ENCODE data around the gene IGF2BP1. TPM values are rescaled to one million over a fixed set of nuclear protein-coding genes. Genes with fewer than 3 reads are reported as not detected.

IGF2BP1 gene
- total and polyA plus RNA-seq, 7 donors, result 0.14 to 0.36 (median 0.20) TPM; not detected in 4

DNA sequence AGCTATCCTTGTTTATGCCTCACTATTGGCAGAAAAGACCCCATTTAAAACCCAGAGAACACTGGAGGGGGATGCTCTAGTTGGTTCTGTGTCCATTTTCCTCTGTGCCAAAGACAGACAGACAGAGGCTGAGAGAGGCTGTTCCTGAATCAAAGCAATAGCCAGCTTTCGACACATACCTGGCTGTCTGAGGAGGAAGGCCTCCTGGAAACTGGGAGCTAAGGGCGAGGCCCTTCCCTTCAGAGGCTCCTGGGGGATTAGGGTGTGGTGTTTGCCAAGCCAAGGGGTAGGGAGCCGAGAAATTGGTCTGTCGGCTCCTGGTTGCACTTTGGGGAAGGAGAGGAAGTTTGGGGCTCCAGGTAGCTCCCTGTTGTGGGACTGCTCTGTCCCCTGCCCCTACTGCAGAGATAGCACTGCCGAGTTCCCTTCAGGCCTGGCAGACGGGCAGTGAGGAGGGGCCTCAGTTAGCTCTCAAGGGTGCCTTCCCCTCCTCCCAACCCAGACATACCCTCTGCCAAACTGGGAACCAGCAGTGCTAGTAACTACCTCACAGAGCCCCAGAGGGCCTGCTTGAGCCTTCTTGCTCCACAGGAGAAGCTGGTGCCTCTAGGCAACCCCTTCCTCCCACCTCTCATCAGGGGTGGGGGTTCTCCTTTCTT is 56.1 kb downstream of the IGF2BP1 start:
- intact Hi-C loops (cut with DNase I), result no loop called here
- Histone ChIP-seq H3K36me3 (no peaks in the 10 kb centered on the region), H3K9me3 (no peaks in the 10 kb centered on the region), H3K27me3 (peaks cover 0 to 10% (median 0%) of the 10 kb centered on the region in 3 donors), H3K4me1 (no peaks in the 10 kb centered on the region), H3K27ac (no peak overlapping the region), H3K4me3 (no peak overlapping the region)
- whole genome bisulfite sequencing, 2 donors, result 24 to 71% methylated on average over 6 of the region's 6 CpGs
- DNase-seq, result no peak
- no peak for TF ChIP-seq POLR2AphosphoS5 (IDR thresholded peaks at IDR 0.05)
- TF ChIP-seq EP300 (IDR thresholded peaks at IDR 0.05), result no peak
- TF ChIP-seq CTCF (IDR thresholded peaks at IDR 0.05), result no peak
- TF ChIP-seq POLR2A (IDR thresholded peaks at IDR 0.05), result no peak

DNA sequence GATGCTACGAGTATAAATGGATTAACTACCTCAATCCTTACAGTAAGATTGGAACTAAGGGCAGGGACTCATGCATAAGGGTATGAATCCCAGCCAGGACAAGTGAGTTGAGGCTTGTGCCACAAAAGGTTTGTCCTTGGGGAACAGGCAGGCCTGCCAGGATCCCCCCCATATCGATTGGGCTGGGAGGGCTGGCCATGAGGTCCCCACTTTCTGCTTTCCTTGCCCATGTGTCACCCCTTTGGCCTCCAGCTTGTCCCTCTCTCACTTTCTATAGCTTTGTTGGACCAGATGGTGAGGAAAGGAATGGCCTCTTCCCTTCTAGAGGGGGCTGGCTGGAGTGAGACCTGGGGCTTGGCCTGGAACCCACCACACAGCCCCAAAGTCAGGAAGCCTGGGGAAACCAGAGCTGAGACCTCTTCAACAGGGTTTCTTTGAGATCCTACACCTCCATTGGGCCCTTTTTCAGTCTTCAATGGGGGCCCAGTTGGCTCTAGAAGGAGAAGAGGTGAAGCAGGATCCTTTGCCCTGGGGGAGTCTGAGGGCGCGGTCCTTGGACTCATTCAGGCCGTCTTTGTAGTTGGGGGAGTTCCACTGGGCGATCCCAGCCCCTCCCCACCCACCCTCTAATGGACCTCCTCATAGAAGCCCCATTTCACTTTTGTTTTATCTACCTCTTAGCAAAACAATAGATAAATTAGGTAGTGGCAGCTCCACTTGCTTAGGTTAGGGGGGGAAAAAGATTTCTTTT is 57.3 kb downstream of the IGF2BP1 start:
- intact Hi-C loops (cut with DNase I), result no loop called here
- H3K4me1 ChIP-seq, result no peaks in the 10 kb centered on the region
- 85 to 91% methylated on average over 6 of the region's 6 CpGs for WGBS, 2 donors
- no peak for DNase-seq
- no peak overlapping the region for H3K27ac ChIP-seq
- H3K9me3 ChIP-seq, result no peaks in the 10 kb centered on the region
- H3K4me3 ChIP-seq, result no peak overlapping the region
- TF ChIP-seq POLR2AphosphoS5 (IDR thresholded peaks at IDR 0.05) (no peak), POLR2A (IDR thresholded peaks at IDR 0.05) (no peak), EP300 (IDR thresholded peaks at IDR 0.05) (no peak), CTCF (IDR thresholded peaks at IDR 0.05) (no peak)
- H3K36me3 ChIP-seq, result no peaks in the 10 kb centered on the region
- peaks cover 0 to 17% (median 0%) of the 10 kb centered on the region in 3 donors for H3K27me3 ChIP-seq

GRCh38 chr17:49055181-49055927 is 58.2 kb downstream of the IGF2BP1 start:
- WGBS, 2 donors, result 74 to 78% methylated on average over 7 of the region's 7 CpGs

DNA sequence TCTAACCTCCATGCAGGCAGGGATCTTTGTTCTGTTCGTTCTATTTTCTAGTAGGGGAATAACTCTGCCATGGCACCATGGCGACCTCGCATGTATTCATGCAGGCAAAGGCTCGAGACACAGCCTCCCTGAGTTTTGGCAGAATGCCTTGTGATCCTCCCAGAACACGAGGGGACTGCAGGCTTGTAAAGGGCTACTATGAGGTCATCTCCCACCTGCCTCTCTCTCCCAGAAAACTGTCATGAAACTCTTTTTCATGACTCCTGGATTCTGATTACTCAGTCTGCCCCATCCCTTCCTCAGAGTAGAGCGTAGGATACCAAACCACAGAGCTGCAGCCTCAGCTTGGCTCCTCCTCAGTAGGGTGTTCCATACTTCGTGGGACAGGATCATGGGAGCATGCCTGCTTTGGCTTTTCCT is 64.3 kb downstream of the IGF2BP1 start:
- Histone ChIP-seq H3K36me3 (no peaks in the 10 kb centered on the region), H3K27ac (no peak overlapping the region), H3K4me1 (peaks cover 0 to 12% (median 5%) of the 10 kb centered on the region in 4 donors), H3K9me3 (no peaks in the 10 kb centered on the region), H3K4me3 (no peak overlapping the region), H3K27me3 (peaks cover 0 to 14% (median 0%) of the 10 kb centered on the region in 3 donors)
- intact Hi-C loops (cut with DNase I), result no loop called here
- 69% methylated on average over 7 of the region's 7 CpGs for WGBS, 2 donors
- TF ChIP-seq POLR2A (IDR thresholded peaks at IDR 0.05) (no peak), CTCF (IDR thresholded peaks at IDR 0.05) (no peak), POLR2AphosphoS5 (IDR thresholded peaks at IDR 0.05) (no peak), EP300 (IDR thresholded peaks at IDR 0.05) (no peak)
- DNase-seq, result no peak

More at GRCh38 chr17:49055181-49055927, 58.2 kb downstream of the IGF2BP1 start:
- Histone ChIP-seq H3K36me3 (no peaks in the 10 kb centered on the region), H3K27me3 (peaks cover 0 to 17% (median 0%) of the 10 kb centered on the region in 3 donors), H3K4me3 (no peak overlapping the region), H3K9me3 (no peaks in the 10 kb centered on the region), H3K4me1 (no peaks in the 10 kb centered on the region), H3K27ac (no peak overlapping the region)
- no peak for DNase-seq
- intact Hi-C loops (cut with DNase I), result no loop called here
- TF ChIP-seq POLR2A (IDR thresholded peaks at IDR 0.05) (no peak), POLR2AphosphoS5 (IDR thresholded peaks at IDR 0.05) (no peak), CTCF (IDR thresholded peaks at IDR 0.05) (no peak), EP300 (IDR thresholded peaks at IDR 0.05) (no peak)

Measured in sigmoid colon (tissue), 7 donors.